OCI-LY7 (cell line): ENCODE results near the gene DNAAF1. TPM values are rescaled to one million over a fixed set of nuclear protein-coding genes. Genes with fewer than 3 reads are reported as not detected.
"Not testable (repeated sequence)": the region's sequence is repeated elsewhere in the genome, so short reads cannot be mapped to it uniquely, and the experiment has no call there.

Experiments
- BruUV-seq: library from RNA; stranded (reverse); fragments of 400-500 nt; replicated peaks from 2 replicates; lab custom pipeline; 2021; lab: Mats Ljungman, UMichigan
- CTCF ChIA-PET: fragments of 300-600 bp; sonication (Branson Sonifier 250); formaldehyde crosslinking; loops from one replicate; lab custom pipeline; 2022; ENCODE audit warnings: antibody characterized with exemption; ENCODE audit not compliant: unreplicated experiment; lab: Charles Lee
- POLR2A ChIA-PET: fragments of 300-600 bp; sonication (Branson Sonifier 250); formaldehyde crosslinking; loops from one replicate; lab custom pipeline; 2022; ENCODE audit warnings: antibody characterized with exemption; lab: Charles Lee
- DNase-seq: peaks from one replicate; pipeline ENCODE4 v3.0.0-alpha.2; 2015; ENCODE audit warnings: low spot score
- H2AFZ ChIP-seq: fragments of 200-600 bp; sonication (generic), shearing (Covaris generic); 2 replicates; pipeline ENCODE4 v1.6.1; 2014; ENCODE audit warnings: mild to moderate bottlenecking, antibody characterized with exemption, low read length, moderate library complexity
- H3K27ac ChIP-seq: fragments of 200-600 bp; sonication (generic); 2 replicates; pipeline ENCODE4 v1.5.1; 2014; ENCODE audit warnings: mixed run types, low read depth, mild to moderate bottlenecking, moderate library complexity, low read length, inconsistent platforms; ENCODE audit not compliant: poor library complexity, severe bottlenecking
- H3K36me3 ChIP-seq: fragments of 200-600 bp; sonication (generic); 2 replicates; pipeline ENCODE4 v1.6.1; 2014; ENCODE audit warnings: mild to moderate bottlenecking, antibody characterized with exemption, low read length, moderate library complexity, mixed read lengths; ENCODE audit not compliant: insufficient read depth
- H3K4me1 ChIP-seq: fragments of 200-600 bp; sonication (generic); 2 replicates; pipeline ENCODE4 v1.5.1; 2014; ENCODE audit warnings: mild to moderate bottlenecking, low read length; ENCODE audit not compliant: insufficient read depth, poor library complexity, severe bottlenecking
- H3K4me2 ChIP-seq: fragments of 200-600 bp; sonication (generic); 2 replicates; pipeline ENCODE4 v1.6.1; 2014; ENCODE audit warnings: mild to moderate bottlenecking, low read length
- H3K4me3 ChIP-seq: fragments of 200-600 bp; sonication (generic); 2 replicates; pipeline ENCODE4 v1.5.1; 2014; ENCODE audit warnings: mild to moderate bottlenecking, low read depth, low read length; ENCODE audit not compliant: poor library complexity, severe bottlenecking
- H3K79me2 ChIP-seq: fragments of 200-600 bp; sonication (generic); 2 replicates; pipeline ENCODE4 v1.6.1; 2016; ENCODE audit warnings: low read depth, mild to moderate bottlenecking, low read length, moderate library complexity, mixed read lengths; ENCODE audit not compliant: insufficient read depth
- H3K9me2 ChIP-seq: fragments of 200-600 bp; sonication (generic); 2 replicates; pipeline ENCODE4 v1.6.1; 2016; ENCODE audit warnings: mild to moderate bottlenecking, low read length, mixed read lengths; ENCODE audit not compliant: insufficient read depth
- H3K9me3 ChIP-seq: fragments of 200-600 bp; sonication (generic); 2 replicates; pipeline ENCODE4 v1.6.1; 2014; ENCODE audit warnings: mild to moderate bottlenecking, mixed run types, low read length, mixed read lengths
- H4K20me1 ChIP-seq: fragments of 200-600 bp; sonication (generic); 2 replicates; pipeline ENCODE4 v1.6.1; 2014; ENCODE audit warnings: mild to moderate bottlenecking, antibody characterized with exemption, low read length, moderate library complexity, mixed read lengths; ENCODE audit not compliant: insufficient read depth
- EZH2phosphoT487 ChIP-seq: fragments of 200-600 bp; sonication (generic); IDR thresholded peaks from 2 replicates; pipeline ENCODE4 v1.6.1; 2018; ENCODE audit warnings: low read depth, borderline replicate concordance, mild to moderate bottlenecking, mixed run types, antibody characterized with exemption, low read length, moderate library complexity, mixed read lengths
- intact Hi-C: fragments of 100-400 bp; cut with micrococcal nuclease; formaldehyde crosslinking; loops from one replicate; pipeline ENCODE4 v1.10.0; 2022; ENCODE audit not compliant: unreplicated experiment
- total RNA-seq, 2 experiments: library from RNA; depleted of rRNA in 1 of 2; stranded (reverse); fragments of >200 nt in 1 of 2; shearing (Covaris generic) in 1 of 2; gene quantifications; 2 replicates each; pipeline ENCODE4 v1.2.3, GENCODE V29; 2014 to 2022
- TF ChIP-seq, protein P1 (sequence below): fragments of 200-600 bp; sonication (generic); conservative IDR thresholded peaks from 2 replicates; pipeline ENCODE4 v1.5.1; 2014; ENCODE audit warnings: mild to moderate bottlenecking, antibody characterized with exemption, low read length, moderate library complexity, mixed read lengths

The DNAAF1 gene
- total RNA-seq, 2 experiments from 2014 or later: 0.34 TPM; not detected in 1

DNA sequence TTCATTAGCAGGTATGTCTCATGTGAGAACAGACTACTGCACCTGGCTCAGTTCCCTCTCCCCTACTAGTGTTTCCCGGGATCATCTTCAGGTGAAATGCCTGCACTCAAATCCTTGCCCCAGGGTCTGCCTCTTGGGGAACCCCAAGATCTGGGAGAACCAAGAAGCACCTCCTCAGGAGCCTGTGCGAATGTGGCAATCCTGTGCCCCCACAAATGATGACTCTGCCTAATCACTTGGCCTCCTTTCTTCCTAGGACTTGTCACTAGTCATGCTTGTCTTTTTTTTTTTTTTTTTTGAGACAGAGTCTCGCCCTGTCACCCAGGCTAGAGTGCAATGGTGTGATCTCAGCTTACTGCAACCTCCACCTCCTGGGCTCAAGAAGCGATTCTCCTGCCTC lies 67.5 kb downstream of the DNAAF1 start:
- no peaks in the 10 kb centered on the region for H3K79me2 ChIP-seq
- CTCF ChIA-PET: no interaction called here
- no peaks in the 10 kb centered on the region for H3K9me3 ChIP-seq
- POLR2A ChIA-PET: no interaction called here
- no peak overlapping the region for H3K27ac ChIP-seq
- no peaks in the 10 kb centered on the region for H3K36me3 ChIP-seq
- H3K9me2 ChIP-seq: no peaks in the 10 kb centered on the region
- intact Hi-C loops: no loop called here
- BruUV-seq: no TSS peak
- no peak for DNase-seq
- no peak overlapping the region for H3K4me2 ChIP-seq
- no peak overlapping the region for H2AFZ ChIP-seq
- no peaks in the 10 kb centered on the region for H3K4me1 ChIP-seq
- H3K4me3 ChIP-seq: no peak overlapping the region
- no peaks in the 10 kb centered on the region for H4K20me1 ChIP-seq
- TF ChIP-seq, protein P1, sequence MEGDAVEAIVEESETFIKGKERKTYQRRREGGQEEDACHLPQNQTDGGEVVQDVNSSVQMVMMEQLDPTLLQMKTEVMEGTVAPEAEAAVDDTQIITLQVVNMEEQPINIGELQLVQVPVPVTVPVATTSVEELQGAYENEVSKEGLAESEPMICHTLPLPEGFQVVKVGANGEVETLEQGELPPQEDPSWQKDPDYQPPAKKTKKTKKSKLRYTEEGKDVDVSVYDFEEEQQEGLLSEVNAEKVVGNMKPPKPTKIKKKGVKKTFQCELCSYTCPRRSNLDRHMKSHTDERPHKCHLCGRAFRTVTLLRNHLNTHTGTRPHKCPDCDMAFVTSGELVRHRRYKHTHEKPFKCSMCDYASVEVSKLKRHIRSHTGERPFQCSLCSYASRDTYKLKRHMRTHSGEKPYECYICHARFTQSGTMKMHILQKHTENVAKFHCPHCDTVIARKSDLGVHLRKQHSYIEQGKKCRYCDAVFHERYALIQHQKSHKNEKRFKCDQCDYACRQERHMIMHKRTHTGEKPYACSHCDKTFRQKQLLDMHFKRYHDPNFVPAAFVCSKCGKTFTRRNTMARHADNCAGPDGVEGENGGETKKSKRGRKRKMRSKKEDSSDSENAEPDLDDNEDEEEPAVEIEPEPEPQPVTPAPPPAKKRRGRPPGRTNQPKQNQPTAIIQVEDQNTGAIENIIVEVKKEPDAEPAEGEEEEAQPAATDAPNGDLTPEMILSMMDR: no peak
- no peak for TF ChIP-seq EZH2phosphoT487

DNA sequence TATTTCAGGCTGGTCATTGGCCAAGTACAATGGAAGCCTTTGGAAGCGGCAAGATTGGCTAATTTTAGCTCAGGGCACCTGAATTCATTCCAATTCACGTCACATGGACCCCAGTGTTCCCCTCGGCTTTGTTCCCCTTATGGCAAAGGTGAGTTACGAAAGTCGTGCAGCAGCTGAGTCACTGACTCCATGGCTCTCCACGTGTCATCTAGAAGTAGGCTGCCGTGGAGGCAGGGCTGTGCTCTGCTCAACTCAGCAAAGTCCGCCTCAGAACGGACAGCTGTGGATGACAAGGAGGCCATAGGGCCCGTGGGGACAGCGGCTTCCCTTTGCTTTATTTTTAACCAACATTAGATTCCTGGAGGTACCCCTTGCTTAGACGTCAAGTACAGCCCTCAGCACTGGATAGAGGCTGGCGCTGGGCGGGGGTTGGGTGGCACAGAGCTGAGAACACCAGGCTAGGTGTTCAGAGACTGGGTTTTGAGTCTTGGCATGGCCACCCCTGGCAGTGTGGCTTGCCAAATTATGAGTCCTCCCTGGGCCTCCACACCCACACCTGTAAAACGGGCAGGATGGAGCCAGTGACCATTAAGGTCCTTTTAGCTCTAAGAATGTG lies 69.5 kb downstream of the DNAAF1 start:
- no peaks in the 10 kb centered on the region for H3K4me1 ChIP-seq
- H3K9me3 ChIP-seq: no peaks in the 10 kb centered on the region
- no peak overlapping the region for H3K4me3 ChIP-seq
- no peaks in the 10 kb centered on the region for H3K79me2 ChIP-seq
- no peak for DNase-seq
- H4K20me1 ChIP-seq: no peaks in the 10 kb centered on the region
- no peaks in the 10 kb centered on the region for H3K9me2 ChIP-seq
- ChIA-PET CTCF (no interaction called here), POLR2A (no interaction called here)
- H2AFZ ChIP-seq: no peak overlapping the region
- no peak for TF ChIP-seq EZH2phosphoT487
- TF ChIP-seq, protein P1: no peak
- no peak overlapping the region for H3K27ac ChIP-seq
- H3K4me2 ChIP-seq: no peak overlapping the region
- H3K36me3 ChIP-seq: no peaks in the 10 kb centered on the region
- no TSS peak for BruUV-seq
- intact Hi-C loops: no loop called here

DNA sequence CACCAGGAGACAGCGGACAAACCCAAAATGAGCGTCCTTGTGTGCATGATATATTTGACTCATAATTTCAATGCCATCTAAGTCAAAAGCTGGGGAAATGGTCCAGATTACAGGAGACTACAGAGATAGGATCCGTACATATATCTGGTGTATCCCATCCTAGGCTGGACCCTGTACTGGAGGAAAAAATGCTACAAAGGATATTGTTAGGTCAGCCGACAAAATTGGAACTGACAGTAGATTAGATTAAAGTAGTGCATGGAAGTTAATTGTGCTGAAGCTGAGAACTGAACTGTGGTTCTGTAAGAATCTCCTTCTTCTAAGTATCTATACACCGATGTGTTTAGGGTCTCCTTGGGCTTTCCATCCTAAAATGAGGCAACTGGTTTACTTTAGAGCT lies 70.4 kb downstream of the DNAAF1 start:
- Histone ChIP-seq H3K4me2 (no peak overlapping the region), H3K36me3 (no peaks in the 10 kb centered on the region), H3K79me2 (no peaks in the 10 kb centered on the region), H3K27ac (no peak overlapping the region), H3K9me3 (no peaks in the 10 kb centered on the region), H3K4me1 (no peaks in the 10 kb centered on the region), H2AFZ (no peak overlapping the region), H4K20me1 (no peaks in the 10 kb centered on the region), H3K4me3 (no peak overlapping the region), H3K9me2 (no peaks in the 10 kb centered on the region)
- intact Hi-C loops: no loop called here
- CTCF ChIA-PET: no interaction called here
- no peak for DNase-seq
- BruUV-seq: no TSS peak
- POLR2A ChIA-PET: no interaction called here
- TF ChIP-seq EZH2phosphoT487: no peak

DNA sequence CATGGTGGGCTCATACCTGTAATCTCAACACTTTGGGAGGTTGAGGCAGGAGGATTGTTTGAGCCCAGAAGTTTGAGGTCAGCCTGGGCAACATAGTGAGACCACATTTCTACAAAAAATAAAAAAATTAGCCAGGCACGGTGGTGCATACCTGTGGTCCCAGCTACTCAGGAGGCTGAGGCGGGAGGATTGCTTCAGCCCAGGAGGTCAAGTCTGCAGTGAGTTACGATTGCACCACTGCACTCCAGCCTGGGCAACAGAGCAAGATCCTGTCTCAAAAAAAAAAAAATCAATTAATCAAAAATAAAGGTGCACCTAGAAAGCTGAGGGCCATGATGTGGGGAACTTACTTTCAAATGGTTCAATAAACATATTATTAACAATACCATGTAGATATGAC lies 71.0 kb downstream of the DNAAF1 start:
- H3K9me2 ChIP-seq, H3K9me3 ChIP-seq, H3K4me1 ChIP-seq, DNase-seq, H3K4me2 ChIP-seq, H3K36me3 ChIP-seq, H3K4me3 ChIP-seq, POLR2A ChIA-PET, H3K79me2 ChIP-seq, H2AFZ ChIP-seq, H3K27ac ChIP-seq, intact Hi-C loops, H4K20me1 ChIP-seq, BruUV-seq, CTCF ChIA-PET: not testable (repeated sequence)
